Hepatocyte (in vitro differentiated cells): ENCODE results near the gene AFAP1.

Source experiments
- EZH2 ChIP-seq: fragments of 200-600 bp; sonication (generic); IDR thresholded peaks from 2 replicates; pipeline ENCODE4 v1.6.1; 2016; ENCODE audit warnings: antibody characterized with exemption, mild to moderate bottlenecking, borderline replicate concordance
- TF ChIP-seq, protein P1 (sequence below): fragments of 200-600 bp; sonication (generic); IDR thresholded peaks from 2 replicates; pipeline ENCODE4 v1.5.1; 2016; ENCODE audit warnings: antibody characterized with exemption, mild to moderate bottlenecking; ENCODE audit not compliant: poor library complexity

GRCh38 chr4:7861440-7861881, 78.2 kb downstream of the AFAP1 start:
- TF ChIP-seq, protein P1, sequence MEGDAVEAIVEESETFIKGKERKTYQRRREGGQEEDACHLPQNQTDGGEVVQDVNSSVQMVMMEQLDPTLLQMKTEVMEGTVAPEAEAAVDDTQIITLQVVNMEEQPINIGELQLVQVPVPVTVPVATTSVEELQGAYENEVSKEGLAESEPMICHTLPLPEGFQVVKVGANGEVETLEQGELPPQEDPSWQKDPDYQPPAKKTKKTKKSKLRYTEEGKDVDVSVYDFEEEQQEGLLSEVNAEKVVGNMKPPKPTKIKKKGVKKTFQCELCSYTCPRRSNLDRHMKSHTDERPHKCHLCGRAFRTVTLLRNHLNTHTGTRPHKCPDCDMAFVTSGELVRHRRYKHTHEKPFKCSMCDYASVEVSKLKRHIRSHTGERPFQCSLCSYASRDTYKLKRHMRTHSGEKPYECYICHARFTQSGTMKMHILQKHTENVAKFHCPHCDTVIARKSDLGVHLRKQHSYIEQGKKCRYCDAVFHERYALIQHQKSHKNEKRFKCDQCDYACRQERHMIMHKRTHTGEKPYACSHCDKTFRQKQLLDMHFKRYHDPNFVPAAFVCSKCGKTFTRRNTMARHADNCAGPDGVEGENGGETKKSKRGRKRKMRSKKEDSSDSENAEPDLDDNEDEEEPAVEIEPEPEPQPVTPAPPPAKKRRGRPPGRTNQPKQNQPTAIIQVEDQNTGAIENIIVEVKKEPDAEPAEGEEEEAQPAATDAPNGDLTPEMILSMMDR, result no peak
- no peak for TF ChIP-seq EZH2
